ENCODE data around the gene INSC.

The INSC gene

GRCh38 chr11:15293975-15294620 is 179.4 kb downstream of the INSC start:
- DNase-seq (ENCODE audit: low spot score) = no peak

GRCh38 chr11:15295695-15296094 is 181.0 kb downstream of the INSC start:
- no peak for DNase-seq (ENCODE audit: low spot score)
